Retina (tissue), 1 donor: ENCODE measurements around the gene MRPL58.
"Not testable (repeated sequence)": the region's sequence is repeated elsewhere in the genome, so short reads cannot be mapped to it uniquely, and the experiment has no call there.

Experiments used
- DNase-seq: peaks from one replicate; pipeline ENCODE4 v3.0.0-alpha.2; 2016

MRPL58 gene

DNA sequence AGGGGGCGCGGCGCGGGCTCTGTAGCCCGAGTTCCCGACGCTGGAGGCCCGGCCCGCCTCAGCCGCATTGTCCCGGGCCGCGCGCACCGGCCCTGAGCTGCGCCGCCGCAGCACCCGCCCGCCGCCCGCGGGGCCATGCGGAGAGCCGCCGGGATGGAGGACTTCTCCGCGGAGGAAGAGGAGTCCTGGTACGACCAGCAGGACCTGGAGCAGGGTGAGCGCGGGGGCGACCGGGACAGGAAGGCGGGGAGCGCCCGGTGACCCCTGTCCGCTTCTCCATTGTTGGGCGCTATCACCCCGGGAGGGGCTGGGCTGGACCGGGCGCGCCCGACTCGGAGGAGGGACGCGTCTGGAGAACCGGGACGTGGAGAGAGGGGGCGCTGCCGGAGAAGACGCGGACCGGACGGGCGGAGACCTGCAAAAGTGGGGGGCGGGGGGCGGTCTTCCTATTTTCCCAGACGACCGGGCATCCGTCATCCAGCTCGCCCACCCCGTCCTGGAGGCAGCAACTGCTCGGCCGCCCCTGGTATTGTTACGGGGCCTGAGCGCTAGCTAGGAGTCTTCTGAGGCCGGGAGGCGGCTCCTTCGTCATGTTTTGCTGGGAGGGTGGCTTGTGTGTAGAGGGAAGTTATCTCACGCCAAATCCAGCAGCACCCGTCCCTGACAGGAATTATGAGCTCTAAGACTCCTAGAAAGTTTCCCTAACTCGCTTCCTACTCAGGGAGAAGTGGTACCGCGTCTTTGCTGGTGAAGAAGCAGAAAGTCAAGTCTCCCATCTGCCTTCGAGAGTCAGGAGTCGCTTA is 24.4 kb upstream of the MRPL58 start:
- peak; percentile 88 for DNase-seq

GRCh38 chr17:74990581-74991105 is 21.8 kb upstream of the MRPL58 start:
- DNase-seq = no peak

GRCh38 chr17:74992223-74992622 is 20.2 kb upstream of the MRPL58 start:
- DNase-seq = no peak

DNA sequence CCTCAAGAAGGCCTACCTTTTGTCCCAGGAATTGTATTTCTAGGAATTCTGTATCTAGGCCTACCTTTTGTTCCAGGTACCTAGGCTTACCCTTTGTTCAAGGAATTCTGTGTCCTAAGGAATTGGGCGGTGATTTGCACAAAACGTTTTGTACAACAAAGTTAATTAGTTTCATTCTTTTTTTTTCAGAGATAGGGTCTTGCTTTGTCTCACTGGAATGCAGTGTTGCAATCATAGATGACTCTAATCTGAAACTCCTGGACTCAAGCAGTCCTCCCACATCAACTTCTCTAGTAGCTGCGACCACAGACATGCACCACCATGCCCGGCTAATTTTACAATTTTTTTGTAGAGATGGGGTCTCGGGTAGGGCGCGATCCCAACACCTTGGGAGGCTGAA is 18.0 kb upstream of the MRPL58 start:
- no peak for DNase-seq

GRCh38 chr17:74995847-74996246 is 16.6 kb upstream of the MRPL58 start:
- no peak for DNase-seq

- DNase-seq = no peak
Observed at GRCh38 chr17:74998783-74999182, 13.7 kb upstream of the MRPL58 start.

DNA sequence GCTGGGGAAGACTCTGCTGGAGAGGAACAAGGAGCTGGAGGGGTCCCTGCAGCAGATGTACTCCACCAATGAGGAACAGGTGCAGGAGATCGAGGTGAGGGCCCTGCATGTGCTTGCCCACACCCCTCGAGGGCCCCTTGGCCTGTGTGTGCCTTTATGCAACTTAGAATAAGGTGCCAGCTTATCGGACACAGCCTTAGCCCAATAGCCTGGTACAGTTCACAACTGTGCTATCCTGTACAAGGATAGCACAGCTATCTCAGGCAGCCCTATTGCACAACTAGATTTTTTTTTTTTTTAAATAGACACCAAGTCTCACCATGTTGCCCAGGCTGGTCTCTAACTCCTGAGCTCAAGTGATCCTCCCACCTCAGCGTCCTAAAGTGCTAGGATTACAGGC is 12.9 kb upstream of the MRPL58 start:
- no peak for DNase-seq

DNA sequence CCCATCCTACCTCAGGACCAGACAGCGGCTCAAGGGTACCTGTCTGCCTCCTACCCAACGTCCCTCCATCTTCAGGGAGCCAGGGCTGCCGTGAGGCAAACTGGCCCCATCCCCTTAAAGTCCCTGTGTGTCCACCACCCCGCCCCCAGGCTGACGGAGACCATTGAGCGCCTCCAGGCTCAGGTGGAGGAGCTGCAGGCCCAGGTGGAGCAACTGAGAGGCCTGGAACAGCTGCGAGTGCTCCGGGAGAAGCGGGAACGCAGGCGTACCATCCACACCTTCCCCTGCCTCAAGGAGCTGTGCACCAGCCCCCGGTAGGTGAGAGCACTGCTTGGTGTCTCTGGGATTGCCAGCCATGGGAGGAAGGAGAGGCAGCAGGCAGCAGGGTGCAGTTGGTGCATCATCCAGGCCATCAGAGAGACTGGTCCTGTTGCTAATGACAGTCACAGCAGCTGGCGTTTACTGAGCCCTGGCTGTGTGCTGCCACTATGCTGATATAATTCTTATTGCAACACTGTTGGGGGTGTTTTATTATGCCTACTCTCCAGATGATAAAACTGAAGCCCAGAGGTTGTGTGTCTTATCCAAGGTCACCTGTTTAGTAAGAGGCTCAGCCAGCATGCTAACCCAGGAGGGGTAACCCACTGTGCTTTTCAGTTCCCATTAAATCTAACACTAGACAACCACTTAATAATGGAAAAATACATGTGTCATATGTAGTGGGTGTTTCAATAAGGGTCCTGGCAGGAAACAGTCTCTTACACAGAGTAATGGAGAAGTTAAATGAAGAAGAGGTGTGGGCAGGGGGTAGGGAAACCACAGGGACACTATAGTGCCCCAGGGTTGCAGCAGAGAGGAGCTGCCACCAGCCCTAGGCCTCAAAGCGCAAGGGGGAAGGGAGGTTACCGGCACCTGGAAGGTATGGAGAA is 10.3 kb upstream of the MRPL58 start:
- DNase-seq = no peak

GRCh38 chr17:75003070-75003956 is 9.2 kb upstream of the MRPL58 start:
- DNase-seq = no peak

- no peak for DNase-seq
Observed at GRCh38 chr17:75003957-75004355, 8.5 kb upstream of the MRPL58 start.

GRCh38 chr17:75004371-75004770 is 8.1 kb upstream of the MRPL58 start:
- no peak for DNase-seq

GRCh38 chr17:75005291-75005690 is 7.2 kb upstream of the MRPL58 start:
- no peak for DNase-seq

- not testable (repeated sequence) for DNase-seq
Observed at GRCh38 chr17:75006084-75006483, 6.4 kb upstream of the MRPL58 start.

DNA sequence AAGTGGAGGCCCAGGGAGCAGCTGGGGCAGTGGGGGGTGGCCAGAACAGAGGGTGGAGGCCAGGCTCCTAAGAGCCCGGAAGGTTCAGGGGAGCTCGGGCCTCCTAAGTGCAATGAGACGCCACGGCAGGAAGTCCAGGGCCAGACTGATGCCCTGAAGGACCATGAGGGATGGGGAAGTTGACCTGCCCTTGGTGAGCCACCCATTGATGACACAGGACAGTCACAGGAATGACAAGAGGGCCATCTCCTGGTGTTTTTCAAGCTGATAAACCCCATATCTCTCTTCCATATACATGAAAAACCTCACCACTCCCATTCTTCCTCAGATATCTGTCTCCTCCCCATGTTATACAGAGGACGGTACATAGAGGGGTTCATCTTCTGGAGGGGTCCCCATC is 5.8 kb upstream of the MRPL58 start:
- no peak for DNase-seq

GRCh38 chr17:75008373-75008772 is 4.1 kb upstream of the MRPL58 start:
- no peak for DNase-seq

- DNase-seq = no peak
Observed at GRCh38 chr17:75009139-75009724, 3.2 kb upstream of the MRPL58 start.

DNA sequence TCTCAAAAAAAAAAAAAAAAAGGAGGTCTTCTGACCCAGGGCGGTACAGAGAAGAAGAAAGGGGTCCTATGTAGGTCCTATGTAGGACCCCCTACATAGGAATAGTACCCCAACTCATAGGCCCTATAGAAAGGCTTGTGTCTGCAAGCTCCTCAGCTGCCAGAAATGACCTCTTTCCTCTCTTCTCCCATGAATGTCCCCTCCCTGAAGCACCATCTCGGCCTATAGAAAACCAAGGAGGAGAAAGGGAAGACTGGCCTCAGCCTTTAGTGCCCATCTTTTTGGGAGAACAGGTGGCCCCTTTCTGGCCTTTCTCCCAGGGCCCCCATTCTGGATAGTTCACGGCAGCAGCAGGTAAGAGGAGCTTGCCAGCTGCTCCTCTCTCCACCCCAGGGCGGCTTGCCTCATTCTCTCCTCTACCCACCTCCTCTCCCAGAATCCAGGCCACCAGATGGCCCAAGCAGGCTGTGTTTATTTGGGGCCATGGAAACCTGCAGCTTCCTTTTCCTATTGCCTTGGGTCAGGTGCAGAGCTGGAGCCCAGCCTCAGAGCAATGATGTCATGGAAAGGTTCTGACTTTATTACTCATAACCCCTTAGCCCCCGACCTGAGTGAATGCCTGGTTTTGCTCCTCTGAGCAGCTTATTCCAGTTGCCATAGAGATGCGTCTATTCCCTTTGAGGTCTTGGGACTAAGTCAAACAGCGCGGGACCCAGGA is 1.6 kb upstream of the MRPL58 start:
- DNase-seq = peak; percentile 46

- DNase-seq = peak; percentile 20
Observed at GRCh38 chr17:75011401-75012095, 922 bp upstream of the MRPL58 start.

- DNase-seq = no peak
Observed at GRCh38 chr17:75012096-75012345, 449 bp upstream of the MRPL58 start.

DNA sequence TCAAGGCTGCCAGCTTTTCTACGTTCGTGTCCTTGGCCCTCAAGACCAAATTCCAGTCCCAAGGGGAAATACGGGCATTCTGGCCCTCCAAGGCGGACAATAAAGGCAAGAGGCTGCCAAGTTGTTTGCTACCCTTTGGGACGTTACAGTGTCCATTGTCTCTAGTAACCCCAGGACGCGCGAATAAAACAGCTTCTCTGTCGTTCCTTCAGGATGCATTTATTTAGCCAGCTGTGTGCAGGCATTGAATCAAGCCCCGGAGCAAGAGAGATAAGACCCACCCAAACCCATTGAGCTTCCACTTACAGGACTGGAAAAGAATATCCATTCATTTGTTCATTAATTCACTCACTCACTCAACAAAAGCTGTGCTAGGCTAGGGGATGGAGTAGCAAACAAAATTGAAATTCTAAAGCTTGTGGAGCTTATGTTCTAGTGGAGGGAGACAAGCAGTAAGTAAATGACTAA is 656 bp downstream of the MRPL58 start:
- DNase-seq = no peak

GRCh38 chr17:75019146-75019545 is 6.7 kb downstream of the MRPL58 start:
- no peak for DNase-seq
